ENCODE data around the gene WDR70. TPM values are rescaled to one million over a fixed set of nuclear protein-coding genes. Genes with fewer than 3 reads are reported as not detected.

WDR70 gene
- total RNA-seq, 4 donors from 2014 or later = 24.7 to 200 (median 29.9) TPM

DNA sequence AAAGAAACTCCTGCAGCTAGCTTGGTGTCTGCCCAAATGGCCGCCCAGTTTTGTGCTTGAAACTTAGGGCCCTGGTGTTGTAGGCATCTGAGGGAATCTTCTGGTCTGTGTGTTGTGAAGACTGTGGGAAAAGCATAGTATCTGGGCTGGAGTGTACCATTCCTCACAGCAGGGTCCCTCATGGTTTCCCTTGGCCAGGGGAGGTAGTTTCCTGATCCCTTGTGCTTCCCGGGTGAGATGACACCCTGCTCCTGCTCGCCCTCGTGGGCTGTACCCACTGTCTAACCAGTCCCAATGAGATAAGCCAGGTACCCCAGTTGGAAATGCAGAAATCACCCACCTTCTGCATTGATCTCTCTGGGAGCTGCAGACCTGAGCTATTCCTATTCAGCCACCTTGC lies 277.9 kb downstream of the WDR70 start:
- no peak overlapping the region for H3K27ac ChIP-seq
- H3K27me3 ChIP-seq = no peaks in the 10 kb centered on the region
- H3K9me3 ChIP-seq = no peaks in the 10 kb centered on the region
- no peaks in the 10 kb centered on the region for H3K36me3 ChIP-seq
- WGBS, 2 donors (ENCODE audit: low coverage in 1 of 2) = 100% methylated on average over 4 of the region's 4 CpGs; no CpG with 5 or more reads in 1 of the 2 donors
- DNase-seq = no peak
- intact Hi-C loops (cut with DNase I; ENCODE audit: low total_unique reads) (no loop called here), in situ Hi-C loops (cut with MboI; ENCODE audit: low pct_ligation_motif_present in 1 of 4, low pct_unique_long_range_greater_than_20kb in 1 of 4, low sequenced_read_pairs in 3 of 4) (no loop called here)
- peaks cover 0 to 10% (median 5%) of the 10 kb centered on the region in 4 donors for H3K4me1 ChIP-seq
- TF ChIP-seq, protein P1, sequence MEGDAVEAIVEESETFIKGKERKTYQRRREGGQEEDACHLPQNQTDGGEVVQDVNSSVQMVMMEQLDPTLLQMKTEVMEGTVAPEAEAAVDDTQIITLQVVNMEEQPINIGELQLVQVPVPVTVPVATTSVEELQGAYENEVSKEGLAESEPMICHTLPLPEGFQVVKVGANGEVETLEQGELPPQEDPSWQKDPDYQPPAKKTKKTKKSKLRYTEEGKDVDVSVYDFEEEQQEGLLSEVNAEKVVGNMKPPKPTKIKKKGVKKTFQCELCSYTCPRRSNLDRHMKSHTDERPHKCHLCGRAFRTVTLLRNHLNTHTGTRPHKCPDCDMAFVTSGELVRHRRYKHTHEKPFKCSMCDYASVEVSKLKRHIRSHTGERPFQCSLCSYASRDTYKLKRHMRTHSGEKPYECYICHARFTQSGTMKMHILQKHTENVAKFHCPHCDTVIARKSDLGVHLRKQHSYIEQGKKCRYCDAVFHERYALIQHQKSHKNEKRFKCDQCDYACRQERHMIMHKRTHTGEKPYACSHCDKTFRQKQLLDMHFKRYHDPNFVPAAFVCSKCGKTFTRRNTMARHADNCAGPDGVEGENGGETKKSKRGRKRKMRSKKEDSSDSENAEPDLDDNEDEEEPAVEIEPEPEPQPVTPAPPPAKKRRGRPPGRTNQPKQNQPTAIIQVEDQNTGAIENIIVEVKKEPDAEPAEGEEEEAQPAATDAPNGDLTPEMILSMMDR (IDR thresholded peaks at IDR 0.05) = no peak
- no peak for TF ChIP-seq POLR2AphosphoS5 (IDR thresholded peaks at IDR 0.05)
- TF ChIP-seq EP300 (IDR thresholded peaks at IDR 0.05; ENCODE audit: low read depth) = no peak
- H3K4me3 ChIP-seq = no peak overlapping the region

DNA sequence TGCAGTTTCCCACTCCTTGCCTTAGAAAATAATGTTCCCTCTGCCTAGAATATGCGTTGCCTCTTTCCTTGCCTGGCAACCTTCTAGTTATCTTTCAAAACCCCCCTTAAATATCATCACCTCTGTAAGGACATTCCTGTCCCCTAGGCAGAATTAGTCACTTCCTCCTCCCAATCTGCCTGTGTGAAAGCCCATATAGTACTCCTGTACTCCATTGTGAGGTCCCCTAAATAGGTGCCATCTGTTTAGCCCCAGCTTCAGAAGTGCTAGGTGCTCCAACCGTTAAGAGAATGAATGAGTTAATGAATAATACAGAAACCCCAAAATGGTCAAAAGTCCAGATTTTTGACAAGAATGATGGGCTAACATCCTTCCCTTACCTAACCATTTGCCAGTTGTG lies 279.3 kb downstream of the WDR70 start:
- no peak overlapping the region for H3K4me3 ChIP-seq
- in situ Hi-C loops (cut with MboI; ENCODE audit: low pct_ligation_motif_present in 1 of 4, low pct_unique_long_range_greater_than_20kb in 1 of 4, low sequenced_read_pairs in 3 of 4) (no loop called here), intact Hi-C loops (cut with DNase I; ENCODE audit: low total_unique reads) (no loop called here)
- no peak for DNase-seq
- H3K36me3 ChIP-seq = no peaks in the 10 kb centered on the region
- TF ChIP-seq EP300 (IDR thresholded peaks at IDR 0.05; ENCODE audit: low read depth) = no peak
- TF ChIP-seq POLR2AphosphoS5 (IDR thresholded peaks at IDR 0.05) = no peak
- TF ChIP-seq POLR2A (IDR thresholded peaks at IDR 0.05) = no peak
- TF ChIP-seq, protein P1 (IDR thresholded peaks at IDR 0.05) = no peak
- WGBS, 2 donors (ENCODE audit: low coverage in 1 of 2) = 72 to 77% methylated on average over 2 of the region's 2 CpGs
- H3K27ac ChIP-seq = no peak overlapping the region
- no peaks in the 10 kb centered on the region for H3K27me3 ChIP-seq
- no peaks in the 10 kb centered on the region for H3K9me3 ChIP-seq
- H3K4me1 ChIP-seq = peaks cover 5 to 23% (median 9%) of the 10 kb centered on the region in 4 donors

DNA sequence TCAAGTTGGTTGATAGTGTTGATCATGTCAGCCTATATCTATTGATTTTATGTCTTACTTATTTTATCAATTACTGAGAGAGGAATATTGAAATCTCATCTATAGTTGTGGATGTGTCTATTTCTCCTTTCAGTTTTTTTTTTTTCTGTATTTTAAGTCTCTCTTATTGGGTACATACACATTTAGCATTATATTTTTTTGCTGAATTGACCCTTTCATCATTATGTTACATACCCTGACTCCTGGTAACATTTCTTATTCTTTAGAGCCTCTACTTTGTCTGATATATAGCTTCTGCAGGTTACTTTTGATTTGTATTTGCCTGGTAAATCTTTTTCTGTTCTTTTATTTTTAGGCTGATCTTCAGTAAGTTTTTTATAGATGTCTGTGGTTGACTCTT lies 281.2 kb downstream of the WDR70 start:
- TF ChIP-seq EP300 (IDR thresholded peaks at IDR 0.05; ENCODE audit: low read depth) (no peak), POLR2AphosphoS5 (IDR thresholded peaks at IDR 0.05) (no peak), POLR2A (IDR thresholded peaks at IDR 0.05) (no peak)
- TF ChIP-seq, protein P1 (IDR thresholded peaks at IDR 0.05) = no peak
- intact Hi-C loops (cut with DNase I; ENCODE audit: low total_unique reads) (no loop called here), in situ Hi-C loops (cut with MboI; ENCODE audit: low pct_ligation_motif_present in 1 of 4, low pct_unique_long_range_greater_than_20kb in 1 of 4, low sequenced_read_pairs in 3 of 4) (no loop called here)
- peaks cover 5 to 27% (median 12%) of the 10 kb centered on the region in 4 donors for H3K4me1 ChIP-seq
- no peak for DNase-seq
- H3K9me3 ChIP-seq = no peaks in the 10 kb centered on the region
- H3K4me3 ChIP-seq = no peak overlapping the region
- H3K27ac ChIP-seq = no peak overlapping the region
- no peaks in the 10 kb centered on the region for H3K27me3 ChIP-seq
- no peaks in the 10 kb centered on the region for H3K36me3 ChIP-seq

DNA sequence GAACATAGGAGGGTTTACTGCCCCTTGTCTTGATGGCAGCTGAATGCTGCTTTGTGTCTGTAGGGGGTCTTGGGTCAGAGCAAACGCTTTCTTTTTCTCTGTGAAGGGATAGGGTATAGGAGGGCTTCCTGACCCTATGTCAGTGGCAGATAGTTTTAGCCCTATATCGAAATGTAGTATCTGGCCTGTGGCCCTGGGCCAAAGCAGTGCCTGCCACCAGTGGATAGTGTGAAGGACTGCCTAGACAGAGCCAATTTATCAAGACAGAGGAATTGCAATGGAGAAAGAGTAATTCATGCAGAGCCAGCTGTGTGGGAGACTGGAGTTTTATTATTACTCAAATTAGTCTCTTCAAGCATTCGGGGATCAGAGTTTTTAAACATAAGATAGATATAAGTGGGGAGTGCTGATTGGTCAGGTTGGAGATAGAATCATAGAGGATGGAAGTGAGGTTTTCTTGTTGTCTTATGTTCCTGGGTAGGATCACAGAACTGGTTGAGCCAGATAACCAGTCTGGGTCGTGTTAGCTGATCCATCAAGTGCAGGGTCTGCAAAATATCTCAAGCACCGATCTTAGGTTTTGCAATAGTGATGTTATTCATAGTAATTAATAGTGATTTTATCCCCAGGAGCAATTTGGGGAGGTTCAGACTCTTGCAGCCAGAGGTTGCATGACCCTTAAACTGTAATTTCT lies 282.3 kb downstream of the WDR70 start:
- WGBS, 2 donors (ENCODE audit: low coverage in 1 of 2) = 50 to 61% methylated on average over 2 to 5 of the region's 5 CpGs
- intact Hi-C loops (cut with DNase I; ENCODE audit: low total_unique reads) = no loop called here
- H3K9me3 ChIP-seq = no peaks in the 10 kb centered on the region
- no peak for DNase-seq
- no peaks in the 10 kb centered on the region for H3K36me3 ChIP-seq
- H3K4me3 ChIP-seq = no peak overlapping the region
- no peak overlapping the region for H3K27ac ChIP-seq
- in situ Hi-C loops (cut with MboI; ENCODE audit: low pct_ligation_motif_present in 1 of 4, low pct_unique_long_range_greater_than_20kb in 1 of 4, low sequenced_read_pairs in 3 of 4) = no loop called here
- peaks cover 5 to 33% (median 17%) of the 10 kb centered on the region in 4 donors for H3K4me1 ChIP-seq
- no peak for TF ChIP-seq EP300 (IDR thresholded peaks at IDR 0.05; ENCODE audit: low read depth)
- no peak for TF ChIP-seq POLR2AphosphoS5 (IDR thresholded peaks at IDR 0.05)
- no peaks in the 10 kb centered on the region for H3K27me3 ChIP-seq

DNA sequence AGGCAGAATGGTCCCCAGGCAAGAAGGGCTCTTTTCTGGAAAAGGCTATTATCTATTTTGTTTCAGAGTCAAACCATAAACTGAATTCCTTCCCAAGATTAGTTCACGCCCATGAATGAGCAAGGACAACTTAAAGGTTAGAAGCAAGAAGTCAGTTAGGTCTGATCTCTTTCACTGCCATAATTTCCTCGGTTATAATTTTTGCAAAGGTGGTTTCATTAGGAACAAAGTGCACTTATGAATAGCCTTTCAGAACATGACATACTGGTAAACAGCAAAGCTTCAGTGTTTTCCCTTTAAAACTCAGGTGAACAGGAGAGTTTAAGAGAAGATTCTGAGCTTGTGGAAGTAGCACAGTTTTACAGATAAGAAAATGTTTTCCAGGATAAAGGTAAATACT lies 282.8 kb downstream of the WDR70 start:
- H3K27ac ChIP-seq = peak overlapping the region in 1 of 4 donors; percentile 1
- DNase-seq = no peak
- intact Hi-C loops (cut with DNase I; ENCODE audit: low total_unique reads) = no loop called here
- H3K9me3 ChIP-seq = no peaks in the 10 kb centered on the region
- H3K4me1 ChIP-seq = peaks cover 5 to 38% (median 18%) of the 10 kb centered on the region in 4 donors
- in situ Hi-C loops (cut with MboI; ENCODE audit: low pct_ligation_motif_present in 1 of 4, low pct_unique_long_range_greater_than_20kb in 1 of 4, low sequenced_read_pairs in 3 of 4) = no loop called here
- H3K4me3 ChIP-seq = no peak overlapping the region
- no peak for TF ChIP-seq EP300 (IDR thresholded peaks at IDR 0.05; ENCODE audit: low read depth)
- no peak for TF ChIP-seq POLR2A (IDR thresholded peaks at IDR 0.05)
- TF ChIP-seq, protein P1 (IDR thresholded peaks at IDR 0.05) = no peak
- TF ChIP-seq POLR2AphosphoS5 (IDR thresholded peaks at IDR 0.05) = no peak
- no peaks in the 10 kb centered on the region for H3K36me3 ChIP-seq
- WGBS, 2 donors (ENCODE audit: low coverage in 1 of 2) = 31 to 55% methylated on average over 2 of the region's 2 CpGs
- no peaks in the 10 kb centered on the region for H3K27me3 ChIP-seq

Data from transverse colon (tissue), 4 donors.